Measurements from ENCODE around the gene RAB28.

GRCh38 chr4:13386405-13387107 lies 97.6 kb downstream of the RAB28 start:
- TF ChIP-seq CREB1 (CRISPR knock-in tag; IDR thresholded peaks at IDR 0.05; ENCODE audit: low read depth) (no peak), POLR2AphosphoS5 (IDR thresholded peaks at IDR 0.05; ENCODE audit: low read depth) (no peak)
